OCI-LY1 (cell line): ENCODE data around the gene PRR5L.

ENCODE experiments used
- H2AFZ ChIP-seq: fragments of 200-600 bp; sonication (generic), shearing (Covaris generic); 2 replicates; pipeline ENCODE4 v1.6.0; 2014; ENCODE audit warnings: antibody characterized with exemption, mild to moderate bottlenecking, low read length
- H3F3A ChIP-seq: fragments of 200-600 bp; sonication (generic), shearing (Covaris generic); 2 replicates; pipeline ENCODE4 v1.6.0; 2014; ENCODE audit warnings: mild to moderate bottlenecking, antibody characterized with exemption, low read length, moderate library complexity; ENCODE audit not compliant: insufficient read depth
- H3K27ac ChIP-seq: fragments of 200-600 bp; sonication (generic); 2 replicates; pipeline ENCODE4 v1.5.1; 2014; ENCODE audit warnings: low read length, mixed run types, mild to moderate bottlenecking, low read depth; ENCODE audit not compliant: poor library complexity, severe bottlenecking
- H3K27me3 ChIP-seq: fragments of 200-600 bp; sonication (generic); 2 replicates; pipeline ENCODE4 v1.6.0; 2014; ENCODE audit warnings: antibody characterized with exemption, mild to moderate bottlenecking, low read length, moderate library complexity; ENCODE audit not compliant: insufficient read depth
- H3K36me3 ChIP-seq: fragments of 200-600 bp; sonication (generic); 2 replicates; pipeline ENCODE4 v1.6.1; 2014; ENCODE audit warnings: mild to moderate bottlenecking, antibody characterized with exemption, low read length, moderate library complexity, mixed read lengths; ENCODE audit not compliant: insufficient read depth
- H3K4me1 ChIP-seq: fragments of 200-600 bp; sonication (generic); 2 replicates; pipeline ENCODE4 v1.5.1; 2014; ENCODE audit warnings: mild to moderate bottlenecking, low read length, moderate library complexity; ENCODE audit not compliant: insufficient read depth, severe bottlenecking
- H3K4me2 ChIP-seq: fragments of 200-600 bp; sonication (generic), shearing (Covaris generic); 2 replicates; pipeline ENCODE4 v1.6.1; 2014; ENCODE audit warnings: low read length
- H3K4me3 ChIP-seq: fragments of 200-600 bp; sonication (generic); 2 replicates; pipeline ENCODE4 v1.5.1; 2014; ENCODE audit warnings: low read length, low read depth, mild to moderate bottlenecking, mixed read lengths; ENCODE audit not compliant: poor library complexity, severe bottlenecking
- H3K79me2 ChIP-seq: fragments of 200-600 bp; shearing (Covaris generic); 2 replicates; pipeline ENCODE4 v1.6.1; 2016; ENCODE audit warnings: mixed run types, low read length, mixed read lengths; ENCODE audit not compliant: insufficient read depth
- H3K9ac ChIP-seq: fragments of 200-600 bp; sonication (generic), shearing (Covaris generic); 2 replicates; pipeline ENCODE4 v1.6.1; 2014; ENCODE audit warnings: mild to moderate bottlenecking, low read length, mixed read lengths
- H3K9me2 ChIP-seq: fragments of 200-600 bp; sonication (generic), shearing (Covaris generic); 2 replicates; pipeline ENCODE4 v1.6.1; 2014; ENCODE audit warnings: low read depth, mild to moderate bottlenecking, low read length, mixed read lengths
- H3K9me3 ChIP-seq: fragments of 200-600 bp; shearing (Covaris generic); 2 replicates; pipeline ENCODE4 v1.6.1; 2014; ENCODE audit warnings: low read length, mixed read lengths
- H4K20me1 ChIP-seq: fragments of 200-600 bp; sonication (generic), shearing (Covaris generic); 2 replicates; pipeline ENCODE4 v1.6.0; 2016; ENCODE audit warnings: mild to moderate bottlenecking, low read length; ENCODE audit not compliant: insufficient read depth
- CTCF ChIP-seq: fragments of 200-600 bp; sonication (generic), shearing (Covaris generic); IDR thresholded peaks from 2 replicates; pipeline ENCODE4 v1.5.1; 2017; ENCODE audit warnings: mild to moderate bottlenecking, antibody characterized with exemption, low read length, moderate library complexity, mixed read lengths
- EZH2 ChIP-seq: fragments of 200-600 bp; sonication (generic), shearing (Covaris generic); IDR thresholded peaks from 2 replicates; pipeline ENCODE4 v1.8.0; 2017; ENCODE audit warnings: borderline replicate concordance, mixed run types, mild to moderate bottlenecking, antibody characterized with exemption, low read length, moderate library complexity, mixed read lengths

PRR5L gene

GRCh38 chr11:36485298-36486002 lies 189.4 kb downstream of the PRR5L start:
- Histone ChIP-seq H2AFZ (no peak overlapping the region), H3K4me1 (peaks cover 15% of the 10 kb centered on the region), H3K36me3 (peaks cover 41% of the 10 kb centered on the region), H3K4me3 (no peak overlapping the region), H4K20me1 (no peaks in the 10 kb centered on the region), H3K9ac (no peak overlapping the region), H3K27ac (no peak overlapping the region), H3K4me2 (no peak overlapping the region), H3F3A (no peaks in the 10 kb centered on the region), H3K79me2 (no peaks in the 10 kb centered on the region), H3K27me3 (no peaks in the 10 kb centered on the region), H3K9me3 (0 out of 2 replicates have a peak, but pooled peaks cover 2% of the 10 kb centered on the region), H3K9me2 (no peaks in the 10 kb centered on the region)
- no peak for TF ChIP-seq CTCF
- no peak for TF ChIP-seq EZH2

- no peak overlapping the region for H3K27ac ChIP-seq
- no peaks in the 10 kb centered on the region for H3K27me3 ChIP-seq
- H3K4me2 ChIP-seq, result no peak overlapping the region
- no peak overlapping the region for H3K4me3 ChIP-seq
- peaks cover 53% of the 10 kb centered on the region for H3K36me3 ChIP-seq
- TF ChIP-seq CTCF, result no peak
- TF ChIP-seq EZH2, result no peak
- no peak overlapping the region for H3K9ac ChIP-seq
- H4K20me1 ChIP-seq, result no peaks in the 10 kb centered on the region
- H3K9me3 ChIP-seq, result 0 out of 2 replicates have a peak, but pooled peaks cover 2% of the 10 kb centered on the region
- H3K4me1 ChIP-seq, result peaks cover 15% of the 10 kb centered on the region
- no peaks in the 10 kb centered on the region for H3K9me2 ChIP-seq
- no peaks in the 10 kb centered on the region for H3K79me2 ChIP-seq
- H2AFZ ChIP-seq, result no peak overlapping the region
- no peaks in the 10 kb centered on the region for H3F3A ChIP-seq
Observed at GRCh38 chr11:36487619-36488018, 191.5 kb downstream of the PRR5L start.

DNA sequence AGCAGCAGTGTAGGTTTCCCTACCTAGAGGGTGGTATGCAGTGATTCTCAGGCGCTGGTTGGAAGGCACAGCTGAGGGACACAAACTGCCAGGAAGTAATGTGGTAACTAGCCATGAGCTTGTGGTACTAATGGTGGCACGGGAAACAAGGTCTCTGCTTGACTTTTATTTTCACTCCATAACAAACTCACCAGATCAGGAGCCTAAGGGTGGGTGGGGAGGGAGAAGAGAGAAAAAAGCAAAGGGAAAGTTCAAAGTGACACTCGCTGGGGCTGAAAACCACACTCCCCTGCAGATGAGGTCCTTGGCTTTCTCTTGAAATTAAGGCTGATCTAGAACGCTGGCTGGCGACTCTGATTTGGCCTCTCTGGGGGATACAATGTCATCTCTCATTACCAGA lies 192.0 kb downstream of the PRR5L start:
- Histone ChIP-seq H3K79me2 (no peaks in the 10 kb centered on the region), H3K9ac (no peak overlapping the region), H2AFZ (no peak overlapping the region), H3K36me3 (peaks cover 53% of the 10 kb centered on the region), H3K27ac (no peak overlapping the region), H3K4me1 (peaks cover 15% of the 10 kb centered on the region), H3K9me3 (0 out of 2 replicates have a peak, but pooled peaks cover 2% of the 10 kb centered on the region), H3K9me2 (no peaks in the 10 kb centered on the region), H3K4me3 (no peak overlapping the region), H3K27me3 (no peaks in the 10 kb centered on the region), H3K4me2 (no peak overlapping the region), H4K20me1 (no peaks in the 10 kb centered on the region), H3F3A (no peaks in the 10 kb centered on the region)
- TF ChIP-seq EZH2 (no peak), CTCF (no peak)
